Measurements from ENCODE around the gene PABPN1. TPM values are rescaled to one million over a fixed set of nuclear protein-coding genes. Genes with fewer than 3 reads are reported as not detected.

The PABPN1 gene
- total and polyA plus RNA-seq, 2 of the 13 experiments (the other 11 are each of a cell fraction or from before 2014, with no cell fraction given), result 233 to 524 TPM

DNA sequence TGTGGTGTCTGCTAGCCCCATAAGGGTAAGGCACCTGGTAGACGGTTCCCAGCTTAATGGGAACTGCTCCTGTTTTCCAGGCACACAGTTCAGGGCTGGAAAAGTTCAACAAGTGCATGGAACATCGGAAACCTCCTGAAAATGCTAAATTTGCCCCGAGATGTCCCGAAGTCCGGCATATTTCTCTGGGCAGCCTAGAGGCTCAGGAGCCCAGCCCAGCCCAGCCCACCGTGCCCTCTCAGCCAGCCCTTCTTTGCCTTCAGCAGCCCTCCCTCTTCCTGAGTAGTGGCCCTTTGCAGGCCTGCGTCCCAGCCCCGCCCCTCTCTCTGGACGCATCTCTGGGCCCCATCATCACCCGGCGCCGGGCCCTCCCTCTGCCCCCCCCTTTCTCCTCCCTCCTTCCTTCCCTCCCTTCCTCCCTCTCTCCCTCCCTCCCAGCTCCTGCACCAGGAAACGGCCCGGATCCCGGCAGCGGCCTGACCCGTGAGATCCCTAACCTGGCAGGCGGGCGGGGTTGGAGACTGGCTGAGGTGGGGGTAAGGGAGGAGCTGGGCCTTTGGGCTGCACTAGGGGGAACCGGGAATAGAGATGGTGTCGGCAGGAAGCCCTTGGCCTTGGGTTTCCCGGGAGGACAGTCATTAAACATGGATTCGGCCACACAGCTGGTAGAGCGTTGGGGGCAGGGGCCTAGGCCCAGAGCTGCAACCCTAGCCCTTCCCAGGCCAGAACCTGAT lies 14.7 kb upstream of the PABPN1 start, which contains the start of gene BCL2L2 (continued):
- TF ChIP-seq NFE2 (CRISPR knock-in tag; IDR thresholded peaks at IDR 0.05) (no peak), DR1 (CRISPR knock-in tag; IDR thresholded peaks at IDR 0.05) (peak; percentile 92; the same call in 1 of the 2 replicates), NONO (IDR thresholded peaks at IDR 0.05) (peak; percentile 81; the same call in 1 of the 2 replicates), NONO (CRISPR knock-in tag; conservative IDR thresholded peaks at IDR 0.05) (no peak), GATA4 (IDR thresholded peaks at IDR 0.05; ENCODE audit: borderline replicate concordance, low read depth) (peak; percentile 84; the same call in 1 of the 2 replicates), ZNF34 (CRISPR knock-in tag; IDR thresholded peaks at IDR 0.05; ENCODE audit: borderline replicate concordance) (peak; percentile 79; the same call in 1 of the 2 replicates), ZEB1 (IDR thresholded peaks at IDR 0.05; ENCODE audit: insufficient replicate concordance, low read depth) (no peak), PHF5A (CRISPR knock-in tag; IDR thresholded peaks at IDR 0.05; ENCODE audit: low read depth, unreplicated experiment) (peak; percentile 99), KAT2B (IDR thresholded peaks at IDR 0.05; ENCODE audit: borderline replicate concordance, low read depth, low read length) (no peak), NR1H2 (CRISPR knock-in tag; IDR thresholded peaks at IDR 0.05; ENCODE audit: borderline replicate concordance, low read depth) (peak; percentile 66; the same call in 1 of the 2 replicates), ZNF263 (CRISPR knock-in tag; IDR thresholded peaks at IDR 0.05) (no peak; the same call in 1 of the 2 replicates), ZMYM4 (CRISPR knock-in tag; IDR thresholded peaks at IDR 0.05) (no peak), CENPT (CRISPR knock-in tag; IDR thresholded peaks at IDR 0.05; ENCODE audit: low read depth) (no peak; the same call in 1 of the 2 replicates), KDM4B (CRISPR knock-in tag; IDR thresholded peaks at IDR 0.05) (peak; percentile 17; the same call in 1 of the 2 replicates), MXD4 (CRISPR knock-in tag; IDR thresholded peaks at IDR 0.05) (peak; percentile 85), CREB1 (IDR thresholded peaks at IDR 0.05) (peak; percentile 99), CREB1 (CRISPR knock-in tag; IDR thresholded peaks at IDR 0.05) (no peak), PAF1 (CRISPR knock-in tag; IDR thresholded peaks at IDR 0.05) (0 out of 2 replicates have a peak, but pooled peaks have one; percentile 32), ETV6 (CRISPR knock-in tag; conservative IDR thresholded peaks at IDR 0.05) (peak; percentile 82; the same call in 1 of the 2 replicates), ZNF501 (CRISPR knock-in tag; IDR thresholded peaks at IDR 0.05) (no peak), ZMYM2 (CRISPR knock-in tag; IDR thresholded peaks at IDR 0.05) (peak; percentile 88), RXRB (CRISPR knock-in tag; IDR thresholded peaks at IDR 0.05; ENCODE audit: borderline replicate concordance) (peak; percentile 96; the same call in 1 of the 2 replicates), BORCS8-MEF2B (CRISPR knock-in tag; IDR thresholded peaks at IDR 0.05) (peak; percentile 98), ZNF17 (CRISPR knock-in tag; IDR thresholded peaks at IDR 0.05) (no peak), ZNF335 (CRISPR knock-in tag; IDR thresholded peaks at IDR 0.05) (peak; percentile 83; the same call in 1 of the 2 replicates), GATAD2A (CRISPR knock-in tag; IDR thresholded peaks at IDR 0.05) (peak; percentile 78)
- TF ChIP-seq, protein P1, sequence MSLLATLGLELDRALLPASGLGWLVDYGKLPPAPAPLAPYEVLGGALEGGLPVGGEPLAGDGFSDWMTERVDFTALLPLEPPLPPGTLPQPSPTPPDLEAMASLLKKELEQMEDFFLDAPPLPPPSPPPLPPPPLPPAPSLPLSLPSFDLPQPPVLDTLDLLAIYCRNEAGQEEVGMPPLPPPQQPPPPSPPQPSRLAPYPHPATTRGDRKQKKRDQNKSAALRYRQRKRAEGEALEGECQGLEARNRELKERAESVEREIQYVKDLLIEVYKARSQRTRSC (CRISPR knock-in tag; IDR thresholded peaks at IDR 0.05; ENCODE audit: low read depth), result no peak
- TF ChIP-seq, protein P2, sequence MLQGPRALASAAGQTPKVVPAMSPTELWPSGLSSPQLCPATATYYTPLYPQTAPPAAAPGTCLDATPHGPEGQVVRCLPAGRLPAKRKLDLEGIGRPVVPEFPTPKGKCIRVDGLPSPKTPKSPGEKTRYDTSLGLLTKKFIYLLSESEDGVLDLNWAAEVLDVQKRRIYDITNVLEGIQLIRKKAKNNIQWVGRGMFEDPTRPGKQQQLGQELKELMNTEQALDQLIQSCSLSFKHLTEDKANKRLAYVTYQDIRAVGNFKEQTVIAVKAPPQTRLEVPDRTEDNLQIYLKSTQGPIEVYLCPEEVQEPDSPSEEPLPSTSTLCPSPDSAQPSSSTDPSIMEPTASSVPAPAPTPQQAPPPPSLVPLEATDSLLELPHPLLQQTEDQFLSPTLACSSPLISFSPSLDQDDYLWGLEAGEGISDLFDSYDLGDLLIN (CRISPR knock-in tag; IDR thresholded peaks at IDR 0.05; ENCODE audit: borderline replicate concordance), result peak; percentile 94; the same call in 1 of the 2 replicates
- TF ChIP-seq, protein P3, sequence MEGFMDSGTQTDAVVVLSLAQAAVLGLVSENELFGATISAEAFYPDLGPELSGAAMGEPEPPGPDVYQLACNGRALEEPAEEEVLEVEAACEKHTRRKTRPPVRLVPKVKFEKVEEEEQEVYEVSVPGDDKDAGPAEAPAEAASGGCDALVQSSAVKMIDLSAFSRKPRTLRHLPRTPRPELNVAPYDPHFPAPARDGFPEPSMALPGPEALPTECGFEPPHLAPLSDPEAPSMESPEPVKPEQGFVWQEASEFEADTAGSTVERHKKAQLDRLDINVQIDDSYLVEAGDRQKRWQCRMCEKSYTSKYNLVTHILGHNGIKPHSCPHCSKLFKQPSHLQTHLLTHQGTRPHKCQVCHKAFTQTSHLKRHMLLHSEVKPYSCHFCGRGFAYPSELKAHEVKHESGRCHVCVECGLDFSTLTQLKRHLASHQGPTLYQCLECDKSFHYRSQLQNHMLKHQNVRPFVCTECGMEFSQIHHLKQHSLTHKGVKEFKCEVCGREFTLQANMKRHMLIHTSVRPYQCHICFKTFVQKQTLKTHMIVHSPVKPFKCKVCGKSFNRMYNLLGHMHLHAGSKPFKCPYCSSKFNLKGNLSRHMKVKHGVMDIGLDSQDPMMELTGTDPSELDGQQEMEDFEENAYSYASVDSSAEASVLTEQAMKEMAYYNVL (CRISPR knock-in tag; IDR thresholded peaks at IDR 0.05; ENCODE audit: borderline replicate concordance), result peak; percentile 100
